Panc1 (cell line): ENCODE measurements around the gene ECHDC1. TPM values are rescaled to one million over a fixed set of nuclear protein-coding genes. Genes with fewer than 3 reads are reported as not detected.

ENCODE experiments used
- ATAC-seq: fragments of 200-7000 bp; cut with Tn5 transposase; 2 replicates; pipeline ENCODE4 v1.9.1; 2020; ENCODE audit warnings: mild to moderate bottlenecking, moderate library complexity
- BruUV-seq: library from RNA; stranded (reverse); fragments of 400-500 nt; replicated peaks from 2 replicates; lab custom pipeline; 2021; lab: Mats Ljungman, UMichigan
- CTCF ChIA-PET: fragments of 300-600 bp; sonication (Branson Sonifier 250); formaldehyde crosslinking; loops from one replicate; lab custom pipeline; 2022; ENCODE audit warnings: antibody characterized with exemption; lab: Charles Lee
- POLR2A ChIA-PET: fragments of 300-600 bp; sonication (Branson Sonifier 250); formaldehyde crosslinking; loops from one replicate; lab custom pipeline; 2022; ENCODE audit warnings: antibody characterized with exemption; lab: Charles Lee
- DNase-seq: peaks from one replicate; pipeline ENCODE4 v3.0.0-alpha.2; 2010; ENCODE audit warnings: low read depth, low spot score
- H3K27ac ChIP-seq: 2 replicates; pipeline ENCODE4 v1.5.1; 2011; ENCODE audit warnings: mild to moderate bottlenecking, low read length, inconsistent platforms
- H3K27me3 ChIP-seq: fragments of 200-500 bp; sonication (Bioruptor generic); 2 replicates; pipeline ENCODE4 v1.6.0; 2014; ENCODE audit warnings: low read length, inconsistent platforms; ENCODE audit not compliant: control insufficient read depth, insufficient read depth
- H3K36me3 ChIP-seq: fragments of 200-500 bp; sonication (Bioruptor generic); 2 replicates; pipeline ENCODE4 v1.5.1; 2014; ENCODE audit warnings: inconsistent platforms, mild to moderate bottlenecking, low read length, moderate library complexity; ENCODE audit not compliant: control insufficient read depth, insufficient read depth
- H3K4me1 ChIP-seq: 2 replicates; pipeline ENCODE4 v1.5.1; 2011; ENCODE audit warnings: inconsistent platforms, mild to moderate bottlenecking, low read length, moderate library complexity; ENCODE audit not compliant: control insufficient read depth, insufficient read depth
- H3K4me3 ChIP-seq, 2 experiments: 2 replicates each; pipeline ENCODE4 v1.5.1; 2011 to 2012; ENCODE audit warnings: low read depth in 2 of 2, low read length in 2 of 2, mild to moderate bottlenecking in 2 of 2, inconsistent platforms in 1 of 2, moderate library complexity in 1 of 2
- H3K9me3 ChIP-seq: fragments of 200-500 bp; sonication (Bioruptor generic); 2 replicates; pipeline ENCODE4 v1.5.1; 2014; ENCODE audit warnings: low read depth, mild to moderate bottlenecking, inconsistent platforms, low read length, moderate library complexity; ENCODE audit not compliant: control insufficient read depth, insufficient read depth
- POLR2AphosphoS5 ChIP-seq: IDR thresholded peaks from 2 replicates; pipeline ENCODE4 v1.6.1; 2012; ENCODE audit warnings: mild to moderate bottlenecking, low read depth, low read length, moderate library complexity
- SIN3A ChIP-seq: IDR thresholded peaks from 2 replicates; pipeline ENCODE4 v1.6.1; 2012; ENCODE audit warnings: low read depth, mild to moderate bottlenecking, low read length, moderate library complexity, borderline replicate concordance; ENCODE audit not compliant: insufficient read depth
- TCF7L2 ChIP-seq: IDR thresholded peaks from 2 replicates; pipeline ENCODE4 v1.6.1; 2011; ENCODE audit warnings: mild to moderate bottlenecking, low read depth, low read length, inconsistent platforms
- in situ Hi-C: cut with HindIII; loops from 2 replicates; pipeline ENCODE4 v1.10.0; 2016; ENCODE audit warnings: low sequenced_read_pairs, low pct_unique_long_range_greater_than_20kb
- intact Hi-C: fragments of 100-400 bp; cut with micrococcal nuclease; formaldehyde crosslinking; loops from one replicate; pipeline ENCODE4 v1.10.0; 2022; ENCODE audit not compliant: unreplicated experiment
- total RNA-seq: library from RNA; stranded (reverse); gene quantifications from one replicate; pipeline ENCODE4 v1.2.1, GENCODE V29; 2021; ENCODE audit not compliant: unreplicated experiment
- TF ChIP-seq, protein P1 (sequence below), 2 experiments: IDR thresholded peaks; 2 replicates each; pipeline ENCODE4 v1.6.1; 2011 to 2012; ENCODE audit warnings: low read depth in 2 of 2, control low read depth in 1 of 2, low read length in 1 of 2, mild to moderate bottlenecking in 1 of 2, moderate library complexity in 1 of 2; ENCODE audit not compliant: insufficient read depth in 1 of 2
- TF ChIP-seq, protein P2 (sequence below): fragments of 450-650 bp; IDR thresholded peaks from 2 replicates; pipeline ENCODE4 v1.5.1; 2017; ENCODE audit warnings: mild to moderate bottlenecking

ECHDC1 gene
- total RNA-seq, 1 experiment from 2014 or later, result 81.9 TPM

DNA sequence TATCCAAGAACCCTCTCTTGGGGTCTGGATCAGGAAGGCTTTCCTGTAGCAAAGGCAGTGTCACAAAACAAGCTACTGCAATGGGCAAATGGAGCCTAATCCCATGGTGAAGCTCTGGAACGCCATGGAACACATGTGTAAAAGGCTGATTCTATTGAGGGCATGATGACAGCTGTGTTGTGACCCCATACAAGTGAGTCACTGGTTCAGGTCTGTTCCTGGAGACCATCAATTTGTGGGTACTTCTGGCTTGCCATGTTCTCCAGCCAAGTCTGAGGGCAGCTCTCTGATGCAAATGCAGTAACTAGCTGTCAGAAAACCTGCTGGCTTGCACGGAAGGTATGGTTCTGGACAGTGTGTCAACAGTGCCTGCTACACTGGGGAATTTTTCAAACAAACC, 33.3 kb upstream of the ECHDC1 start:
- Histone ChIP-seq H3K9me3 (peaks cover 2% of the 10 kb centered on the region; the same call in 1 of the 2 replicates), H3K27me3 (no peaks in the 10 kb centered on the region), H3K4me3 (no peak overlapping the region), H3K27ac (no peak overlapping the region), H3K36me3 (no peaks in the 10 kb centered on the region), H3K4me1 (no peaks in the 10 kb centered on the region)
- no peak for TF ChIP-seq TCF7L2
- TF ChIP-seq, protein P1, sequence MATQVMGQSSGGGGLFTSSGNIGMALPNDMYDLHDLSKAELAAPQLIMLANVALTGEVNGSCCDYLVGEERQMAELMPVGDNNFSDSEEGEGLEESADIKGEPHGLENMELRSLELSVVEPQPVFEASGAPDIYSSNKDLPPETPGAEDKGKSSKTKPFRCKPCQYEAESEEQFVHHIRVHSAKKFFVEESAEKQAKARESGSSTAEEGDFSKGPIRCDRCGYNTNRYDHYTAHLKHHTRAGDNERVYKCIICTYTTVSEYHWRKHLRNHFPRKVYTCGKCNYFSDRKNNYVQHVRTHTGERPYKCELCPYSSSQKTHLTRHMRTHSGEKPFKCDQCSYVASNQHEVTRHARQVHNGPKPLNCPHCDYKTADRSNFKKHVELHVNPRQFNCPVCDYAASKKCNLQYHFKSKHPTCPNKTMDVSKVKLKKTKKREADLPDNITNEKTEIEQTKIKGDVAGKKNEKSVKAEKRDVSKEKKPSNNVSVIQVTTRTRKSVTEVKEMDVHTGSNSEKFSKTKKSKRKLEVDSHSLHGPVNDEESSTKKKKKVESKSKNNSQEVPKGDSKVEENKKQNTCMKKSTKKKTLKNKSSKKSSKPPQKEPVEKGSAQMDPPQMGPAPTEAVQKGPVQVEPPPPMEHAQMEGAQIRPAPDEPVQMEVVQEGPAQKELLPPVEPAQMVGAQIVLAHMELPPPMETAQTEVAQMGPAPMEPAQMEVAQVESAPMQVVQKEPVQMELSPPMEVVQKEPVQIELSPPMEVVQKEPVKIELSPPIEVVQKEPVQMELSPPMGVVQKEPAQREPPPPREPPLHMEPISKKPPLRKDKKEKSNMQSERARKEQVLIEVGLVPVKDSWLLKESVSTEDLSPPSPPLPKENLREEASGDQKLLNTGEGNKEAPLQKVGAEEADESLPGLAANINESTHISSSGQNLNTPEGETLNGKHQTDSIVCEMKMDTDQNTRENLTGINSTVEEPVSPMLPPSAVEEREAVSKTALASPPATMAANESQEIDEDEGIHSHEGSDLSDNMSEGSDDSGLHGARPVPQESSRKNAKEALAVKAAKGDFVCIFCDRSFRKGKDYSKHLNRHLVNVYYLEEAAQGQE (IDR thresholded peaks at IDR 0.05; ENCODE audit: insufficient read depth in 1 of 2, low read depth in 2 of 2, low read length in 1 of 2), result no peak
- TF ChIP-seq, protein P2, sequence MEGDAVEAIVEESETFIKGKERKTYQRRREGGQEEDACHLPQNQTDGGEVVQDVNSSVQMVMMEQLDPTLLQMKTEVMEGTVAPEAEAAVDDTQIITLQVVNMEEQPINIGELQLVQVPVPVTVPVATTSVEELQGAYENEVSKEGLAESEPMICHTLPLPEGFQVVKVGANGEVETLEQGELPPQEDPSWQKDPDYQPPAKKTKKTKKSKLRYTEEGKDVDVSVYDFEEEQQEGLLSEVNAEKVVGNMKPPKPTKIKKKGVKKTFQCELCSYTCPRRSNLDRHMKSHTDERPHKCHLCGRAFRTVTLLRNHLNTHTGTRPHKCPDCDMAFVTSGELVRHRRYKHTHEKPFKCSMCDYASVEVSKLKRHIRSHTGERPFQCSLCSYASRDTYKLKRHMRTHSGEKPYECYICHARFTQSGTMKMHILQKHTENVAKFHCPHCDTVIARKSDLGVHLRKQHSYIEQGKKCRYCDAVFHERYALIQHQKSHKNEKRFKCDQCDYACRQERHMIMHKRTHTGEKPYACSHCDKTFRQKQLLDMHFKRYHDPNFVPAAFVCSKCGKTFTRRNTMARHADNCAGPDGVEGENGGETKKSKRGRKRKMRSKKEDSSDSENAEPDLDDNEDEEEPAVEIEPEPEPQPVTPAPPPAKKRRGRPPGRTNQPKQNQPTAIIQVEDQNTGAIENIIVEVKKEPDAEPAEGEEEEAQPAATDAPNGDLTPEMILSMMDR, result no peak
- TF ChIP-seq SIN3A, result no peak
- TF ChIP-seq POLR2AphosphoS5, result no peak
- no peak for ATAC-seq
- CTCF ChIA-PET, result interaction anchor here (0.5 to 0.7 kb wide), 2 partner anchors 74 to 200 kb away, joined by 3 to 4 read pairs; no protein-coding TSS in a partner anchor
- no peak for DNase-seq
- POLR2A ChIA-PET, result no interaction called here
- BruUV-seq, result no TSS peak
- intact Hi-C loops (no loop called here), in situ Hi-C loops (no loop called here)

DNA sequence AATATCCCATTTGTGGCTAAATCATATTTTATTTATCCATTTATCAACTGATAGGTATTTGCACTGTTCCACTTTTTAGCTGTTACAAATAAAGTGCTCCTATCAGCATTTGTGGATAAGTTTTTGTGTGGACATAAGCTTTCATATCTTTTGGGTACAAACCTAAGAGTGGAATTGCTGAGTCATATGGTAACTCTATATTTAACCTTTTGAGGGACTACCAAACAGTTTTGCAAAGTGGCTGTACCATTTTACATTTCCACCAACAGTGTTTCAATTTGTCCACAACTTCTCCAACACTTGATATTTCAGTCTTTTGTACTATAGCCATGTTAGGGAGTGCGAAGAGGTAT, 23.6 kb upstream of the ECHDC1 start:
- DNase-seq (no peak), ATAC-seq (no peak)
- no peaks in the 10 kb centered on the region for H3K36me3 ChIP-seq
- peaks cover 9% of the 10 kb centered on the region for H3K4me1 ChIP-seq
- H3K4me3 ChIP-seq, result no peak overlapping the region
- peak overlapping the region; percentile 73 for H3K27ac ChIP-seq
- in situ Hi-C loops (no loop called here), intact Hi-C loops (no loop called here)
- TF ChIP-seq, protein P2, result no peak
- TF ChIP-seq TCF7L2, result no peak
- TF ChIP-seq POLR2AphosphoS5, result no peak
- TF ChIP-seq, protein P1 (IDR thresholded peaks at IDR 0.05; ENCODE audit: insufficient read depth in 1 of 2, low read depth in 2 of 2, low read length in 1 of 2), result no peak
- TF ChIP-seq SIN3A, result no peak
- CTCF ChIA-PET, result no interaction called here
- peaks cover 20% of the 10 kb centered on the region; the same call in 1 of the 2 replicates for H3K9me3 ChIP-seq
- no peaks in the 10 kb centered on the region for H3K27me3 ChIP-seq
- no TSS peak for BruUV-seq
- POLR2A ChIA-PET, result no interaction called here
